ENCODE data around the gene ARID1B. TPM values are rescaled to one million over a fixed set of nuclear protein-coding genes. Genes with fewer than 3 reads are reported as not detected.

Gene ARID1B
- total and polyA plus RNA-seq, 2 experiments from 2014 or later, result 41.9 to 72.7 TPM

DNA sequence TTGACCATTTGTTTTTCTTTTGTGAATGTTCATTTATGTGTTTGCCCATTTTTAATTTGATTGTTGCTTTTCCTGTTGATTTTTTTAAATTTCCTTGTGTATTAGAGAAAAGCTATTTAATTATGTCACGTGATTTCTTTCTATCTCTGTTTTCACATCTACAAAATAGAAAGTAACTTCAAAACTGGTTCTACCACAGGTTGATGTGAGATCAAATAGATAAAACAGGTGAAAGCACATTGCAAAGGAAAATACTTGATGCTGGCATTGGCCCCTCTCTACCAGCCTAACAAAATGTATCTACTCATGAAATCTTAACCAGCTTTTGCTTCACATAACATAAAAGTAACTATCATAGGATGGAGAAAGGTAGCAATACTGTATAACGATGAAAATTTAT lies 416.9 kb downstream of the ARID1B start:
- H3K4me1 ChIP-seq (ENCODE audit: low read depth), result peaks cover 15% of the 10 kb centered on the region
- H3K36me3 ChIP-seq, result peaks cover 44% of the 10 kb centered on the region
- no peak for DNase-seq (ENCODE audit: low read depth in 1 of 2, low spot score in 1 of 2)
- H3K9me3 ChIP-seq (ENCODE audit: low read depth), result no peaks in the 10 kb centered on the region
- H3K27ac ChIP-seq, result no peak overlapping the region
- no peaks in the 10 kb centered on the region for H3K27me3 ChIP-seq
- no peak overlapping the region for H3K4me3 ChIP-seq
- TF ChIP-seq, protein P1, sequence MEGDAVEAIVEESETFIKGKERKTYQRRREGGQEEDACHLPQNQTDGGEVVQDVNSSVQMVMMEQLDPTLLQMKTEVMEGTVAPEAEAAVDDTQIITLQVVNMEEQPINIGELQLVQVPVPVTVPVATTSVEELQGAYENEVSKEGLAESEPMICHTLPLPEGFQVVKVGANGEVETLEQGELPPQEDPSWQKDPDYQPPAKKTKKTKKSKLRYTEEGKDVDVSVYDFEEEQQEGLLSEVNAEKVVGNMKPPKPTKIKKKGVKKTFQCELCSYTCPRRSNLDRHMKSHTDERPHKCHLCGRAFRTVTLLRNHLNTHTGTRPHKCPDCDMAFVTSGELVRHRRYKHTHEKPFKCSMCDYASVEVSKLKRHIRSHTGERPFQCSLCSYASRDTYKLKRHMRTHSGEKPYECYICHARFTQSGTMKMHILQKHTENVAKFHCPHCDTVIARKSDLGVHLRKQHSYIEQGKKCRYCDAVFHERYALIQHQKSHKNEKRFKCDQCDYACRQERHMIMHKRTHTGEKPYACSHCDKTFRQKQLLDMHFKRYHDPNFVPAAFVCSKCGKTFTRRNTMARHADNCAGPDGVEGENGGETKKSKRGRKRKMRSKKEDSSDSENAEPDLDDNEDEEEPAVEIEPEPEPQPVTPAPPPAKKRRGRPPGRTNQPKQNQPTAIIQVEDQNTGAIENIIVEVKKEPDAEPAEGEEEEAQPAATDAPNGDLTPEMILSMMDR (IDR thresholded peaks at IDR 0.05; ENCODE audit: low read depth, low read length), result no peak

DNA sequence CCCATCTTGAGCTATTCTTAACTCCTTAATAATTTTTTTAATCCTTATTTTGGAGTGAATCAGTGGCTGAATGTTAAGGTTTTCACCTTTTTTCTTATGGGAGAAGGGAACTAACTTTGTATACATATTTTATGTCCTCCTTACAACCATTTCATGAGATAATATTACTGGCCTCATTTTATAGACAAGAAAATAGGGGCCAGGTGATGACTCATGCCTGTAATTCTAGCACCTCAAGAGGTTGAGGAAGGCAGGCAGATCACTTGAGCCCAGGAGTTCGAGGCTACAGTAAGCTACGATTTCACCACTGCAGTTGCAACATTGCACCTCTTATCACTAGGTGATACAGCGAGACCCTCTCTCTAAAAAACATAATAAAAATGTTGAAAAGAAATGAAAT lies 417.5 kb downstream of the ARID1B start:
- Histone ChIP-seq H3K27ac (no peak overlapping the region), H3K27me3 (no peaks in the 10 kb centered on the region), H3K36me3 (peaks cover 41% of the 10 kb centered on the region), H3K9me3 (ENCODE audit: low read depth) (no peaks in the 10 kb centered on the region), H3K4me3 (no peak overlapping the region), H3K4me1 (ENCODE audit: low read depth) (peaks cover 15% of the 10 kb centered on the region)
- TF ChIP-seq, protein P1 (IDR thresholded peaks at IDR 0.05; ENCODE audit: low read depth, low read length), result no peak
- DNase-seq (ENCODE audit: low read depth in 1 of 2, low spot score in 1 of 2), result peak in 1 of 2 donors; percentile 16

DNA sequence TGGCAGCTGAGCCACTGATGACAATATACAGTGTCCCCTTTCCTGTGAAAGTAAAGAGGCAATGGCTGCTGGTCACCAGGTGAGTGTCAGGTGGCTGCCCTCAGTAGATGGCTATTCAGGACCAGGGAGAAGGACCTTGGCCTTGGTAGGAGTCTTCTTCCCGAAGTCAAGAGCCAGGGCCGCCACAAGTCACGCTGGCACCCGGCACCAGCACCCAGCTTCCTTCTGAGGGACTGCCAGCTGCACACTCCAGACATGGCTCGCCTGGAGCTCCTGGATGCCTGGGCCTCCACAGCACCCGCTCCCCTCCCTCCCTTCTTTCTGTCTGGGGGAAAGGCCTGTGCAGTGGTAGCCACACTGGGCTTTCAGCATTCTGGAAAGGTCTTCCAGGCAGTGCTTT lies 419.2 kb downstream of the ARID1B start:
- Histone ChIP-seq H3K4me3 (no peak overlapping the region), H3K9me3 (ENCODE audit: low read depth) (no peaks in the 10 kb centered on the region), H3K4me1 (ENCODE audit: low read depth) (peaks cover 15% of the 10 kb centered on the region), H3K27ac (no peak overlapping the region), H3K36me3 (peaks cover 34% of the 10 kb centered on the region), H3K27me3 (no peaks in the 10 kb centered on the region)
- TF ChIP-seq, protein P1 (IDR thresholded peaks at IDR 0.05; ENCODE audit: low read depth, low read length), result no peak
- no peak for DNase-seq (ENCODE audit: low read depth in 1 of 2, low spot score in 1 of 2)

DNA sequence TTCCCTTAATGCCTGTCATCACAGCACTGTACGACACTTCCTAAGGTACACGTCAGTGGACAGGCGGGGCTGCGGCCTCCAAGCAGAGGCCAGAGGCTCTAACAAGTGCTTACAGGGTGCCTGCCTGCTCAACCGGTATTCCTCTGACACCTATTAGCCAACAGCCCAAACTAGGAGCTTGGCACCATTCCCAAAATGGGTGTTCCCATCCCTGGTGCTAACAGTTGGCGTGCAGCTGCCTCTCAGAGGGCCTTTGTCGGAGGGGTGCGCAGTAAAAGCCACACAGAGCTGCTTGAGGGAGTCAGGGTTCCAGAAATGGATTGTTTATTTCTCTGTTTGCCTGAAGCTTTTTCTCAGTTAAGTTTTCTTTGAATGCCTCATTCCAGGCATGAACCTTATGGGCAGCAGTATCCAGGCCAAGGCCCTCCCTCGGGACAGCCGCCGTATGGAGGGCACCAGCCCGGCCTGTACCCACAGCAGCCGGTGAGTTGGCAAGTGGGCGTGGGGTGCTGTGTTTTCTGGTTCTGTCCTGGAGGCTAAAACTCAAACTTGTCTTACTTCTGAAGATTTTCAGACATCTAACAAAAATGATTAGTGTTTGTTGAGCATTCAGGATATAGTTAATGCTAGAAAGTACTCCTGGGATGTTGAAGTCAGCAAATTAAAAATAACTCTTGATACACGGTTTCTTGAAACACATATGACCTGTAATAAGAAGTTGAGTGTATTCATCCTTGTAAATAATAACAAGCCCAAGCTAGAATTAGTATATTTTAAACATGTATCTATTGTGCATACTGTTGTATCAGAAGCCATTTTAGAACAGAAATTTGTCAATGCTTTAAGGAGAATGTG lies 421.5 kb downstream of the ARID1B start:
- Histone ChIP-seq H3K36me3 (peaks cover 47% of the 10 kb centered on the region), H3K9me3 (ENCODE audit: low read depth) (no peaks in the 10 kb centered on the region), H3K4me1 (ENCODE audit: low read depth) (peaks cover 3% of the 10 kb centered on the region), H3K27me3 (no peaks in the 10 kb centered on the region), H3K4me3 (no peak overlapping the region), H3K27ac (peak overlapping the region; percentile 29)
- TF ChIP-seq, protein P1 (IDR thresholded peaks at IDR 0.05; ENCODE audit: low read depth, low read length), result no peak
- peak in 1 of 2 donors; percentile 30 for DNase-seq (ENCODE audit: low read depth in 1 of 2, low spot score in 1 of 2)

DNA sequence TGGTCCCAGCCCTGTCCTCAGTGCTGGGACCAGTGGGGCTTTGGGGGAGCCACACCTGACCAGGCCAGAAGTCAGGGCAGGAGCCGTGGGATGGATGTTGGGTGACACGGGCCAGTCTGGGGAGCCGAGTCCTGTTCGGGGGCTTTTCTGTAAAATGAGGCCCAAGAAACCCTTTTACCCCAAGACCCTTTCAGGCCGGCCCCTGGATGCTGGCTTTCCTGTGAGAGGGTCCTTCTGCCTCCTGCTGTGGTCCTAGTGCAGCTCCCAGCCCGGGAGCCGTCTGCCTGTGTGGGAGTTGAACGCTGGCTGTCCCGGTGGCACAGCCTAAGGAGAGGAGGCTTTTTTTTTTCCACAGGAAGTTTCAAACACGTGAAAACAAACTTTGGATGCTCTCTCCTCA lies 422.9 kb downstream of the ARID1B start:
- Histone ChIP-seq H3K4me3 (no peak overlapping the region), H3K36me3 (peaks cover 61% of the 10 kb centered on the region), H3K9me3 (ENCODE audit: low read depth) (no peaks in the 10 kb centered on the region), H3K27me3 (no peaks in the 10 kb centered on the region), H3K27ac (no peak overlapping the region), H3K4me1 (ENCODE audit: low read depth) (no peaks in the 10 kb centered on the region)
- TF ChIP-seq, protein P1 (IDR thresholded peaks at IDR 0.05; ENCODE audit: low read depth, low read length), result no peak
- DNase-seq (ENCODE audit: low read depth in 1 of 2, low spot score in 1 of 2), result no peak
